MM.1S (cell line): Measurements from ENCODE around the gene SYT17.

Experiments used
- DNase-seq: peaks from one replicate; pipeline ENCODE4 v3.0.0-alpha.2; 2015
- H2AFZ ChIP-seq: fragments of 300-600 bp; sonication (generic); 2 replicates; pipeline ENCODE4 v1.6.0; 2016; ENCODE audit warnings: antibody characterized with exemption, low read length
- H3F3A ChIP-seq: fragments of 300-600 bp; sonication (generic); 2 replicates; pipeline ENCODE4 v1.6.1; 2016; ENCODE audit warnings: mild to moderate bottlenecking, antibody characterized with exemption, low read length, moderate library complexity, mixed read lengths; ENCODE audit not compliant: insufficient read depth
- H3K27ac ChIP-seq: fragments of 300-600 bp; sonication (generic); 2 replicates; pipeline ENCODE4 v1.5.1; 2016; ENCODE audit warnings: mild to moderate bottlenecking, low read length
- H3K27me3 ChIP-seq: fragments of 300-600 bp; sonication (generic); replicated peaks from 2 replicates; pipeline ENCODE4 v1.6.0; 2016; ENCODE audit warnings: low read length; ENCODE audit not compliant: insufficient read depth
- H3K36me3 ChIP-seq: fragments of 300-600 bp; sonication (generic); replicated peaks from 2 replicates; pipeline ENCODE4 v1.6.1; 2016; ENCODE audit warnings: mild to moderate bottlenecking, low read length, mixed read lengths; ENCODE audit not compliant: insufficient read depth
- H3K4me1 ChIP-seq: fragments of 300-600 bp; sonication (generic); 2 replicates; pipeline ENCODE4 v1.6.1; 2016; ENCODE audit warnings: low read length, mixed read lengths
- H3K4me2 ChIP-seq: fragments of 300-600 bp; sonication (generic); 2 replicates; pipeline ENCODE4 v1.6.0; 2016; ENCODE audit warnings: low read depth, low read length
- H3K4me3 ChIP-seq: fragments of 300-600 bp; sonication (generic); 2 replicates; pipeline ENCODE4 v1.5.1; 2016; ENCODE audit warnings: low read length, mixed read lengths
- H3K79me2 ChIP-seq: fragments of 300-600 bp; sonication (generic); 2 replicates; pipeline ENCODE4 v1.6.1; 2016; ENCODE audit warnings: mixed run types, low read length, mixed read lengths
- H3K9ac ChIP-seq: fragments of 300-600 bp; sonication (generic); 2 replicates; pipeline ENCODE4 v1.6.1; 2016; ENCODE audit warnings: low read length, mixed read lengths
- H3K9me2 ChIP-seq: fragments of 300-600 bp; sonication (generic); replicated peaks from 2 replicates; pipeline ENCODE4 v1.6.1; 2016; ENCODE audit warnings: mild to moderate bottlenecking, low read length, mixed read lengths; ENCODE audit not compliant: insufficient read depth
- H3K9me3 ChIP-seq: fragments of 300-600 bp; sonication (generic); replicated peaks from 2 replicates; pipeline ENCODE4 v1.6.1; 2016; ENCODE audit warnings: mild to moderate bottlenecking, low read length, mixed read lengths; ENCODE audit not compliant: insufficient read depth
- H4K20me1 ChIP-seq: fragments of 300-600 bp; sonication (generic); 2 replicates; pipeline ENCODE4 v1.6.1; 2016; ENCODE audit warnings: mild to moderate bottlenecking, low read length, moderate library complexity, mixed read lengths; ENCODE audit not compliant: insufficient read depth
- CTCF ChIP-seq: fragments of 300-600 bp; sonication (generic); IDR thresholded peaks from 2 replicates; pipeline ENCODE4 v1.5.1; 2016; ENCODE audit warnings: antibody characterized with exemption, low read length, mixed read lengths
- EZH2 ChIP-seq: fragments of 300-600 bp; sonication (generic); optimal IDR thresholded peaks from 2 replicates; pipeline ENCODE3; 2017; ENCODE audit warnings: low read depth, mild to moderate bottlenecking, antibody characterized with exemption, low read length, mixed read lengths
- EZH2phosphoT487 ChIP-seq: fragments of 300-600 bp; sonication (generic); IDR thresholded peaks from 2 replicates; pipeline ENCODE4 v1.6.1; 2018; ENCODE audit warnings: antibody characterized with exemption, low read length

Gene SYT17

DNA sequence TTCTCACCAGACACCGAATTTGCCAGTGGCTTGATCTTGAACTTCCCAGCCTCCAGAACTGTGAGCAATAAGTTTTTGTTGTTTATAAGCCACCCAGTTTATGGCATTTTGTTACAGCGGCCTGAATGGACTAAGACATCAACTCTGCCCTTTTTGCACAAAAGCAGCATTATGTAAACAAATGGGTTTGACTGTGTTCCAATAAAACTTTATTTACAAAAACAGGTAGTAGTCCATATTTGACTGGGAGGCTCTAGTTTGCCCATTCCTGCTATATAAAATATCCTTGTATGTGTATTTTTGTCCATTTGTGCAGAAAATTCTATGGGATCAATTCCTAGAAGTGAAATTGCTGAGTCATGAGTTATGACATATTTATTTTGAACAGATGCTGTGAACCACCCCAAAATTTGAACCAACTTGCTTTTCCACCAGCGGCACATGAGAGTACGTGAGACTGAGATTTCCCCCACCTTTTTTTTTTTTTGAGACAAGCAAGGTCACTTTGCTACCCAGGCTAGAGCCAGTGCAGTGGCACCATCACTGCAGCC lies 96.2 kb downstream of the SYT17 start:
- no peak overlapping the region for H3K4me2 ChIP-seq
- no peaks in the 10 kb centered on the region for H3K9me3 ChIP-seq
- no peaks in the 10 kb centered on the region for H3K79me2 ChIP-seq
- no peaks in the 10 kb centered on the region for H3K36me3 ChIP-seq
- H3K27me3 ChIP-seq: no peaks in the 10 kb centered on the region
- H3K4me3 ChIP-seq: no peak overlapping the region
- H3K9me2 ChIP-seq: no peaks in the 10 kb centered on the region
- TF ChIP-seq CTCF (no peak), EZH2phosphoT487 (no peak)
- H3K9ac ChIP-seq: no peak overlapping the region
- no peaks in the 10 kb centered on the region for H3F3A ChIP-seq
- no peak for DNase-seq
- H3K27ac ChIP-seq: no peak overlapping the region
- H3K4me1 ChIP-seq: no peaks in the 10 kb centered on the region
- no peaks in the 10 kb centered on the region for H4K20me1 ChIP-seq
- H2AFZ ChIP-seq: no peak overlapping the region

DNA sequence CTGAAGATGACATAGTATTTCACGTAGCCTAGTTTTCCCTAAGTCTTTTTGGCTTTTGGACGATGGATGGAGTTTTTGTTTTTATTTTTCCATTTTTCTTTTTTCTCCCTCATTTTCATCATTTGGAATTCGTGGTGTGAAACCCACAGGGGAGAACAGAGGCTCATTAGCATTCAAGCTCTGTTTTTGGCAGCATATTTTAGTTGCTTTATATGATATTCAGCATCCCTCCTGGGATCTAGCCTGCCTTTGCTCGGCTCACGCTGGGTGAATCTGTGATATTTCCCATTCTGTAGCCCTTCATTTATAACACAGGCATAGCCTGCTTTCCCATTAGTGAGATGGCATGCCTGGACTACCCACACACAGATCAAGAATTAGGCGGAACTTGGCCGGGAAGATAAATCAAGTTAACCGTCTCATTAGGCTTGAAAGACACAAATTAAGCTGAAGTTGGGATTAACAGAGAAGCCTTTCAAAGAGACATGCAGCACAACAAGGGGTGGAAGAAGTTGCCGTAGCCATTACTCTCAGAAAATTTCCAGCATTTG lies 97.4 kb downstream of the SYT17 start:
- no peaks in the 10 kb centered on the region for H3F3A ChIP-seq
- no peaks in the 10 kb centered on the region for H3K27me3 ChIP-seq
- H2AFZ ChIP-seq: no peak overlapping the region
- H3K79me2 ChIP-seq: no peaks in the 10 kb centered on the region
- H3K9me3 ChIP-seq: no peaks in the 10 kb centered on the region
- H3K4me2 ChIP-seq: no peak overlapping the region
- H3K9ac ChIP-seq: no peak overlapping the region
- no peaks in the 10 kb centered on the region for H4K20me1 ChIP-seq
- H3K4me3 ChIP-seq: no peak overlapping the region
- no peak for TF ChIP-seq CTCF
- no peak for TF ChIP-seq EZH2phosphoT487
- no peaks in the 10 kb centered on the region for H3K36me3 ChIP-seq
- H3K9me2 ChIP-seq: no peaks in the 10 kb centered on the region
- no peaks in the 10 kb centered on the region for H3K4me1 ChIP-seq
- no peak for DNase-seq
- H3K27ac ChIP-seq: no peak overlapping the region

GRCh38 chr16:19266774-19267173 lies 98.7 kb downstream of the SYT17 start:
- Histone ChIP-seq H3K4me2 (no peak overlapping the region), H2AFZ (no peak overlapping the region), H3K9ac (no peak overlapping the region), H3F3A (no peaks in the 10 kb centered on the region), H3K4me3 (no peak overlapping the region), H3K9me2 (no peaks in the 10 kb centered on the region), H4K20me1 (no peaks in the 10 kb centered on the region), H3K4me1 (no peaks in the 10 kb centered on the region), H3K9me3 (no peaks in the 10 kb centered on the region), H3K27me3 (no peaks in the 10 kb centered on the region), H3K79me2 (no peaks in the 10 kb centered on the region), H3K27ac (no peak overlapping the region), H3K36me3 (no peaks in the 10 kb centered on the region)
- DNase-seq: no peak
- TF ChIP-seq EZH2phosphoT487 (no peak), EZH2 (no peak), CTCF (no peak)
